ENCODE data around the gene RANBP1.

DNA sequence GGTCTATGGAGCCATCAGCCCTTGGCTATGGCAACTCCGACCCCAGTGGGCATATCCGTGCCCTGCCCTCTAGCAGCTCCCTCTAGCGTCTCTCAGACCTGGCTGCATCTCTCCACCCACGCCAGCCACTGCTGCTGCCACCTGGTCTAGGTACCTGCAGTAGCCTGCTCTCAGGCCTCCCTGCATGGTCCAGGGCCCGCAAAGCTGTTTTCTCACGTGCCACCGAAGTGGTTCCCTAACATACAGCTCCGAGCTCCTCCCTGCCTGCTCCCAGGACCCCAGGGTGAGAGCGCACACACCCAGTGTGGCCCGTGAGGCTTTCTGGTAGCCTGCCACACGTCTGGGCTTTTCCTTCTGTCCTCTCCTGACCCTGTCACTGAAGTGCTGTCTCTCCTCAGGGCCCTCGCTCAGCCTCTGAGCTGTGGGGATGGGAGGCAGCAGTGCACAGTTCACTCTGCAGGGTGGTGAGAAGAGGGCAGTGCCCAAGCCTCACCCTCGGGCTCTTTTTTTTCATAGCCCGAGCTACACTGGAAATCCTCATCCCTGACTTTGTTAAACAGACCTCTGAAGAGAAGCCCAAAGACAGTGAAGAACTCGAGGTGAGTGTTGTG is 21.6 kb upstream of the RANBP1 start:
- TF ChIP-seq, protein P1, sequence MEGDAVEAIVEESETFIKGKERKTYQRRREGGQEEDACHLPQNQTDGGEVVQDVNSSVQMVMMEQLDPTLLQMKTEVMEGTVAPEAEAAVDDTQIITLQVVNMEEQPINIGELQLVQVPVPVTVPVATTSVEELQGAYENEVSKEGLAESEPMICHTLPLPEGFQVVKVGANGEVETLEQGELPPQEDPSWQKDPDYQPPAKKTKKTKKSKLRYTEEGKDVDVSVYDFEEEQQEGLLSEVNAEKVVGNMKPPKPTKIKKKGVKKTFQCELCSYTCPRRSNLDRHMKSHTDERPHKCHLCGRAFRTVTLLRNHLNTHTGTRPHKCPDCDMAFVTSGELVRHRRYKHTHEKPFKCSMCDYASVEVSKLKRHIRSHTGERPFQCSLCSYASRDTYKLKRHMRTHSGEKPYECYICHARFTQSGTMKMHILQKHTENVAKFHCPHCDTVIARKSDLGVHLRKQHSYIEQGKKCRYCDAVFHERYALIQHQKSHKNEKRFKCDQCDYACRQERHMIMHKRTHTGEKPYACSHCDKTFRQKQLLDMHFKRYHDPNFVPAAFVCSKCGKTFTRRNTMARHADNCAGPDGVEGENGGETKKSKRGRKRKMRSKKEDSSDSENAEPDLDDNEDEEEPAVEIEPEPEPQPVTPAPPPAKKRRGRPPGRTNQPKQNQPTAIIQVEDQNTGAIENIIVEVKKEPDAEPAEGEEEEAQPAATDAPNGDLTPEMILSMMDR (conservative IDR thresholded peaks at IDR 0.05; ENCODE audit: low read depth, low read length) = no peak
- TF ChIP-seq EZH2 (IDR thresholded peaks at IDR 0.05; ENCODE audit: borderline replicate concordance, low read depth, low read length, poor library complexity, severe bottlenecking) = no peak

Measured in A673 (cell line).